ENCODE data around the gene TINCR. TPM values are rescaled to one million over a fixed set of nuclear protein-coding genes. Genes with fewer than 3 reads are reported as not detected.

TINCR gene
- total RNA-seq, 2 experiments from 2014 or later: 0.38 to 0.53 TPM

Other genes starting within 250 kb of the TINCR start
- not detected for gene PTPRS, start 227.1 kb downstream of the TINCR start, total RNA-seq
- not detected for gene ZNRF4, start 112.5 kb downstream of the TINCR start, total RNA-seq
- gene SAFB2, start 54.8 kb upstream of the TINCR start, total RNA-seq: 10 to 100 TPM; 90.5 to 90.7 TPM
- gene SAFB, start 55.1 kb upstream of the TINCR start, total RNA-seq: 100 to 1,000 TPM; 124 to 126 TPM
- 10 to 100 TPM; 38.7 to 39.5 TPM for gene MICOS13, start 112.6 kb upstream of the TINCR start, total RNA-seq
- gene HSD11B1L, start 113.1 kb upstream of the TINCR start, total RNA-seq: 1 to 10 TPM; 2.5 to 3.2 TPM
- 1,000 to 10,000 TPM; 1,036 to 1,058 TPM for gene RPL36, start 122.3 kb upstream of the TINCR start, total RNA-seq
- gene LONP1, start 152.2 kb upstream of the TINCR start, total RNA-seq: 100 to 1,000 TPM in 1 of 2 experiments, 10 to 100 TPM in 1; 98.7 to 106 TPM
- gene CATSPERD, start 152.7 kb upstream of the TINCR start, total RNA-seq: not detected
- 1 to 10 TPM; 2.3 to 2.4 TPM for gene PRR22, start 216.8 kb upstream of the TINCR start, total RNA-seq
- gene DUS3L, start 223.2 kb upstream of the TINCR start, total RNA-seq: 10 to 100 TPM; 38.3 to 42.1 TPM
- gene NRTN, start 237.1 kb upstream of the TINCR start, total RNA-seq: under 1 TPM; 0.20 to 0.43 TPM

All from activated CD4-positive, alpha-beta memory T cell treated with anti-CD3 and anti-CD28 coated beads, Interleukin-2, amount 10 ng/mL, durations not matched to agents 7 days and 5 days (primary cell).